Bladder microvascular endothelial cell (primary cell): ENCODE results near the gene LCORL. TPM values are rescaled to one million over a fixed set of nuclear protein-coding genes. Genes with fewer than 3 reads are reported as not detected.

ENCODE experiments used
- total RNA-seq: library from RNA; depleted of rRNA; stranded (reverse); fragments of >200 nt; gene quantifications from 2 replicates; pipeline ENCODE4 v1.2.3, GENCODE V29; 2014

The LCORL gene
- 11.7 and 21.2 TPM in 2 replicates for total RNA-seq

DNA sequence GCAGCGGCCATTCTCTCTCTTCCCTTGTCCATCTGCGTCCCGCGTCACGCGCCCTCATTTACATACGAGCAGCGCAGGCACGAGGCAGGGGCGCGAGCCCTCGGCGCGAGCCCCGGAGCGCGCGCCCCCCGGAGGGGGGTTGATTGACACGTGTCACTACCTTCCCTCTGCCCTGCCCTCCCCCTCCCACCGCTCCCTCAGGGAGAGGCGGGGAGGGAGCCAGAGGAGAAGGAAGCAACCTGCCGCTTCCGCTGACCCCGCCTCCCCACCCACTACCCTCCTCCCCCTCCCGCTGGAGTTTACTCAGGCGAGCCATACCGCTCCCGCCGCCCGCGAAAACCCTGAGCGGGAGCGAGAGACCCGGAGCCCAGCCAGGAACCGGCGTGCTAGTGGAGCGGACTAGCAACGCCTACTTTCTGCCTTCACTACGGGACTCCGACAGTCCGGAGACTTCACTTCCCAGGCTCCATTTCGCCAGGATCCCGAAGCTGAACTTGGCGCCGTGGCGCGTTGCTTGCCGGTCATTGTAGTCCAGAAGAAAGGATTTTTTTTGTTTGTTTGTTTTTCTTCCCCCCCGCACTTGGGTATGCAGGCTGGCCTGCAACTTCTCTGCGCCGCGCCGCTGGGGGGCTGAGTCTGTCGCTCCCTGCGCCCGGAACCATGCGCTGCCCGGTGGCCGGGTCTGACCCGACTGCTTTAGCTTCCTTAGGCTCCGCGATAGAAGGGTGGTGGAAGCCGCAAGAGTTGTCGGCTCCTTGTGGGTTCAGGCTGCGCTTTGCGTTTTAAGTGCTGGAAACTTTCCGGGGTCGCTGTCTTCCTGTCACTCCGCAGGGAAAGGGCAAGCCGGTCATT, at the start of gene LCORL:
TSS of gene LCORL (minus strand) at position 36 of the 852 bp plus-strand sequence. CDS start at position 32, 4 bp downstream.

DNA sequence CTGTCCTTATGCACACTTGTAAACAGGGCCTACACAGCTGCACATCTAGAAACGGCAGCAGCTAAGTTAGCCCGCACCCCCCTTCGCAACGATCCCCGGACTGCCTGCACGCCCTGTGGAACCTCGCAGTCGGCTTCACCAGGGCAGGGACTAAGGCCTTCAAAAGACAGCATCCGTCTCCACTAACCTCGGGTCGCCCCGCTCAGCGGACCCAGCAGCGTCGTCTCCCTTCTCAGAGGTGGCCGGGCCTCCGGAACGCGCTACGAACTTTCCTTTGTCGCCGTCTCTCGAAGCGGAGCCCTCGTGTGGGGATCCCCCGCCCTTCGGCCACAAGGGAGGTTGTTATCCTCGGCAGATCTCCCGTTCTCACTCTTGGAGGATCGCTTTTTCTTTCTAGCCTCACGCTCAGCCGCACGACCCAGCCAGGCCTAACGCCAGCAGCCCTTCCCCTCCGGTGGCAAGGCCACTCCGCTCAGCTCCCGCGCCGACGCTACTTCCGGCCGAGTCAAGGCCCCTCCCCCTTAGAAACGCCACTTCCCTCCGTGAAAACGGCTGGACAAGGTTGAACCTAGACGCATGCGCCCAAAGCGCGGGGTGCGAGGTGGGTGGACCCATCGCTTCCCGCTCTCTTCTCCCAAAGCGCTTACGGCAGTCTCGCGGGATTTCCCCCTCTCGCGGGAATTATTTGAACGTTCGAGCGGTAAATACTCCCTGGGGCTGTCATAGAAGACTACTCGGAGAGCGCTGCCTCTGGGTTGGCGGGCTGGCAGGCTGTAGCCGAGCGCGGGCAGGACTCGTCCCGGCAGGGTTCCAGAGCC, 211.1 kb downstream of the LCORL start, which contains the start of the genes DCAF16 and NCAPG:
TSS of gene DCAF16 (minus strand) at position 498 of the 818 bp plus-strand sequence. CDS start 6,616 bp downstream, outside the sequence.
TSS of gene NCAPG (plus strand) at position 720 of the 818 bp plus-strand sequence. CDS start 99 bp downstream, outside the sequence.

Other genes with a start within 250 kb of the LCORL start
- not detected in 2 replicates for gene FAM184B, start 240.1 kb downstream of the LCORL start, total RNA-seq
- 12.5 and 21.3 TPM in 2 replicates for gene DCAF16, start 211.0 kb downstream of the LCORL start, total RNA-seq
- gene NCAPG, start 210.8 kb downstream of the LCORL start, total RNA-seq = 29.7 and 34.2 TPM in 2 replicates